Nucleus accumbens (tissue), 56 donors: ENCODE measurements around the gene VPS35L.

ENCODE experiments used
- DNase-seq, 56 donors: peaks; one replicate each; lab custom pipeline; 2025; lab: John Stamatoyannopoulos, UW

VPS35L gene

GRCh38 chr16:19583665-19584300 lies 28.3 kb downstream of the VPS35L start:
- DNase-seq = peak in 5 of 56 donors; percentile 3 to 27 (median 8)

- DNase-seq = peak in 2 of 56 donors; percentile 7 to 22
These were observed 33.2 kb downstream of the VPS35L start for GRCh38 chr16:19588661-19589060.

GRCh38 chr16:19589106-19589505 lies 33.6 kb downstream of the VPS35L start:
- no peak for DNase-seq

- DNase-seq = no peak
These were observed 34.3 kb downstream of the VPS35L start for GRCh38 chr16:19589771-19590302.

- DNase-seq = no peak
These were observed 39.7 kb downstream of the VPS35L start for GRCh38 chr16:19595043-19595767.

GRCh38 chr16:19598805-19599510 lies 43.5 kb downstream of the VPS35L start:
- DNase-seq = no peak

- no peak for DNase-seq
These were observed 44.6 kb downstream of the VPS35L start for GRCh38 chr16:19599968-19600716.

- peak in 35 of 56 donors; percentile 7 to 69 (median 33) for DNase-seq
These were observed 45.8 kb downstream of the VPS35L start for GRCh38 chr16:19601083-19601976.

- DNase-seq = no peak
These were observed 49.4 kb downstream of the VPS35L start for GRCh38 chr16:19604911-19605310.

- no peak for DNase-seq
These were observed 50.2 kb downstream of the VPS35L start for GRCh38 chr16:19605701-19606100.

GRCh38 chr16:19607616-19608280 lies 52.2 kb downstream of the VPS35L start:
- no peak for DNase-seq

GRCh38 chr16:19609359-19609758 lies 53.9 kb downstream of the VPS35L start:
- DNase-seq = peak in 1 of 56 donors; percentile 9

GRCh38 chr16:19610200-19610599 lies 54.7 kb downstream of the VPS35L start:
- no peak for DNase-seq

- DNase-seq = peak in 6 of 56 donors; percentile 4 to 30 (median 24)
These were observed 58.3 kb downstream of the VPS35L start for GRCh38 chr16:19613834-19614233.

- DNase-seq = no peak
These were observed 60.7 kb downstream of the VPS35L start for GRCh38 chr16:19616241-19616640.

- no peak for DNase-seq
These were observed 63.4 kb downstream of the VPS35L start for GRCh38 chr16:19618876-19619275.

- no peak for DNase-seq
These were observed 65.9 kb downstream of the VPS35L start for GRCh38 chr16:19621445-19621844.

- DNase-seq = no peak
These were observed 69.5 kb downstream of the VPS35L start for GRCh38 chr16:19625039-19625438.
